Mesendoderm (in vitro differentiated cells): ENCODE measurements around the gene RTRAF.

Source experiments
- DNase-seq: peaks from one replicate; pipeline ENCODE4 v3.0.0; 2013
- H2AK5ac ChIP-seq: 2 replicates; pipeline ENCODE4 v1.6.1; 2013; ENCODE audit warnings: low read length, inconsistent platforms
- H2BK120ac ChIP-seq: 2 replicates; pipeline ENCODE4 v1.6.1; 2013; ENCODE audit warnings: low read depth, mild to moderate bottlenecking, low read length, moderate library complexity, mixed read lengths
- H2BK15ac ChIP-seq: replicated peaks from 2 replicates; pipeline ENCODE4 v1.6.1; 2013; ENCODE audit warnings: low read depth, mild to moderate bottlenecking, moderate library complexity
- H2BK5ac ChIP-seq: 2 replicates; pipeline ENCODE4 v1.6.1; 2013; ENCODE audit warnings: low read length, inconsistent platforms
- H3K18ac ChIP-seq: 2 replicates; pipeline ENCODE4 v1.6.1; 2013; ENCODE audit warnings: mild to moderate bottlenecking, low read length, mixed read lengths
- H3K23ac ChIP-seq: one replicate; pipeline ENCODE4 v1.6.1; 2013; ENCODE audit warnings: low read length
- H3K27ac ChIP-seq: 2 replicates; pipeline ENCODE4 v1.5.1; 2013; ENCODE audit warnings: low read depth, mild to moderate bottlenecking, inconsistent platforms, low read length, moderate library complexity
- H3K27me3 ChIP-seq: 2 replicates; pipeline ENCODE4 v1.6.1; 2013; ENCODE audit warnings: low read length, control low read depth, mild to moderate bottlenecking, inconsistent platforms; ENCODE audit not compliant: insufficient read depth, poor library complexity
- H3K36me3 ChIP-seq: 2 replicates; pipeline ENCODE4 v1.6.1; 2013; ENCODE audit warnings: low read length, inconsistent platforms; ENCODE audit not compliant: control insufficient read depth, insufficient read depth
- H3K4ac ChIP-seq: one replicate; pipeline ENCODE4 v1.6.1; 2013; ENCODE audit warnings: low read depth, mild to moderate bottlenecking, low read length, moderate library complexity
- H3K4me1 ChIP-seq: 2 replicates; pipeline ENCODE4 v1.6.1; 2013; ENCODE audit warnings: low read depth, low read length, inconsistent platforms; ENCODE audit not compliant: control insufficient read depth
- H3K4me2 ChIP-seq: 2 replicates; pipeline ENCODE4 v1.6.1; 2013; ENCODE audit warnings: low read length
- H3K4me3 ChIP-seq: 2 replicates; pipeline ENCODE4 v1.5.1; 2013; ENCODE audit warnings: mild to moderate bottlenecking, low read length
- H3K56ac ChIP-seq: one replicate; pipeline ENCODE4 v1.6.1; 2013; ENCODE audit warnings: low read length
- H3K79me1 ChIP-seq: 2 replicates; pipeline ENCODE4 v1.6.1; 2013; ENCODE audit warnings: low read length, inconsistent platforms
- H3K79me2 ChIP-seq: 2 replicates; pipeline ENCODE4 v1.6.1; 2013; ENCODE audit warnings: mild to moderate bottlenecking, low read length; ENCODE audit not compliant: control insufficient read depth, insufficient read depth
- H3K9ac ChIP-seq: 2 replicates; pipeline ENCODE4 v1.6.1; 2013; ENCODE audit warnings: low read length, inconsistent platforms
- H4K5ac ChIP-seq: one replicate; pipeline ENCODE4 v1.6.1; 2013; ENCODE audit warnings: low read length
- H4K8ac ChIP-seq: one replicate; pipeline ENCODE4 v1.6.1; 2013; ENCODE audit warnings: low read depth, mild to moderate bottlenecking, control low read depth, low read length, moderate library complexity
- WGBS: extraction: QIAGEN DNeasy Blood & Tissue Kit; methylation state at CpG from one replicate; pipeline ENCODE4 v1.1.7; 2013; ENCODE audit warnings: low lambda C conversion rate, missing lambda C conversion rate; ENCODE audit not compliant: insufficient coverage; ENCODE audit errors: extremely low coverage; 5-methylcytosine and 5-hydroxymethylcytosine counted together

Gene RTRAF

GRCh38 chr14:52060080-52060479 lies 70.7 kb downstream of the RTRAF start:
- Histone ChIP-seq H3K23ac (no peak overlapping the region), H2BK120ac (no peak overlapping the region), H3K79me2 (no peaks in the 10 kb centered on the region), H2BK15ac (no peak overlapping the region), H3K4me2 (no peak overlapping the region), H4K8ac (no peak overlapping the region), H3K4me3 (no peak overlapping the region), H3K4me1 (no peaks in the 10 kb centered on the region), H3K18ac (no peak overlapping the region), H3K56ac (no peak overlapping the region), H4K5ac (no peak overlapping the region), H2BK5ac (no peak overlapping the region), H3K79me1 (no peaks in the 10 kb centered on the region), H3K27ac (no peak overlapping the region), H3K27me3 (no peaks in the 10 kb centered on the region), H3K9ac (no peak overlapping the region), H3K36me3 (no peaks in the 10 kb centered on the region), H3K4ac (no peak overlapping the region), H2AK5ac (no peak overlapping the region)
- DNase-seq: no peak
- WGBS: no CpG with 5 or more reads among the region's 6 CpGs
